OCI-LY7 (cell line): ENCODE results near the gene CDK4.

Source experiments
- CTCF ChIP-seq: fragments of 200-600 bp; sonication (generic); conservative IDR thresholded peaks from 2 replicates; pipeline ENCODE4 v1.5.1; 2014; ENCODE audit warnings: mild to moderate bottlenecking, antibody characterized with exemption, low read length, moderate library complexity, mixed read lengths
- EZH2phosphoT487 ChIP-seq: fragments of 200-600 bp; sonication (generic); IDR thresholded peaks from 2 replicates; pipeline ENCODE4 v1.6.1; 2018; ENCODE audit warnings: low read depth, borderline replicate concordance, mild to moderate bottlenecking, mixed run types, antibody characterized with exemption, low read length, moderate library complexity, mixed read lengths

- TF ChIP-seq CTCF, result no peak
- TF ChIP-seq EZH2phosphoT487, result no peak
Measured at GRCh38 chr12:57740656-57741412, 11.3 kb downstream of the CDK4 start.
